Mesodermal cell (in vitro differentiated cells): ENCODE measurements around the gene TMEM26.

ENCODE experiments used
- H3K27ac ChIP-seq: 2 replicates; pipeline ENCODE4 v1.7.0; 2013; ENCODE audit warnings: mild to moderate bottlenecking, low read depth, low read length, moderate library complexity; ENCODE audit not compliant: severe bottlenecking
- H3K36me3 ChIP-seq: 2 replicates; pipeline ENCODE4 v1.7.1; 2013; ENCODE audit warnings: mild to moderate bottlenecking, low read length, moderate library complexity; ENCODE audit not compliant: control insufficient read depth, insufficient read depth
- H3K4me1 ChIP-seq: one replicate; pipeline ENCODE4 v1.7.1; 2013; ENCODE audit warnings: mild to moderate bottlenecking, low read length; ENCODE audit not compliant: insufficient read depth, control insufficient read depth, poor library complexity, severe bottlenecking
- H3K4me3 ChIP-seq: 2 replicates; pipeline ENCODE4 v1.7.0; 2013; ENCODE audit warnings: low read length, control low read depth, mild to moderate bottlenecking; ENCODE audit not compliant: insufficient read depth, poor library complexity, severe bottlenecking; ENCODE audit errors: extremely low read depth
- H3K9me3 ChIP-seq: 2 replicates; pipeline ENCODE4 v1.7.1; 2013; ENCODE audit warnings: mild to moderate bottlenecking, low read length, moderate library complexity; ENCODE audit not compliant: control insufficient read depth
- WGBS, 2 experiments: methylation state at CpG; one replicate each; pipeline ENCODE4 v1.1.5; 2013; ENCODE audit warnings: missing lambda C conversion rate in 2 of 2; ENCODE audit not compliant: insufficient coverage in 2 of 2; 5-methylcytosine and 5-hydroxymethylcytosine counted together

TMEM26 gene

GRCh38 chr10:61458031-61458430, 4.8 kb upstream of the TMEM26 start:
- Histone ChIP-seq H3K4me1 (peaks cover 2% of the 10 kb centered on the region), H3K27ac (no peak overlapping the region), H3K36me3 (no peaks in the 10 kb centered on the region), H3K9me3 (no peaks in the 10 kb centered on the region), H3K4me3 (no peak overlapping the region)
- 85 to 87% methylated on average over 2 of the region's 3 CpGs for WGBS, 2 experiments

DNA sequence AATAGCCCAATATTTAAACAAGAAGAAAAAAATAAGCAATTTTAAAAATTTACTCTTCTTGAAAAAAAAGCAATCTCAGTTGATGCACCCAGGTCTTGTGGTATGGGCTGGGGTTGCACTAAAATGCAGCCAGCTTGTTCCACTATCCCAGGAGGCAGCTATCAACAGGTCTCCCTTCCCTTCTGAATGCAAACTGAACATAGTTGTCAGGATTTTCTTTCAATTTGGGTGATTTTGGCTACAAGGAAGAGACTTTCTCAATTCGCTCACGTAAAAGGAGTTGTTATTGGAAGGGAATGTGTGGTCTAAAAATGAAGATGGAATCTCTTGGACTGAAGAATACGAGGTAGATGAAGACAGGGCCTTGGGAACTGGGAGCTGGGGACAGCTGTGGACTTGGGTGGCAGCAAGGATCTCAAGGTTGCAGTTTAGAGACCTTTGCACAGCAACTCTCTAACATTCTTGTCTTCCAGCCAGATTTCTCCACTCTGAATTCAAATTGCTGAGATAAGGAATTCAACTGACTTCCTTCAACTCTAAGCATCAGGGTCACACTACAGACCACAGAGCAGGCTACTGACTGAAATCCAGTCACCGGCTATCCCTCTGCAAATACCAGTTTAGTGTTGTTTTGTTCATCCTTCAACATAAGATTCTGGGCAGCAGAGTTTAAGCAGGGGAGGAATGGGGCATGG, 3.1 kb upstream of the TMEM26 start:
- 86 to 92% methylated on average over 1 to 3 of the region's 4 CpGs for WGBS, 2 experiments
- Histone ChIP-seq H3K27ac (no peak overlapping the region), H3K4me1 (peaks cover 2% of the 10 kb centered on the region), H3K9me3 (no peaks in the 10 kb centered on the region), H3K4me3 (no peak overlapping the region), H3K36me3 (no peaks in the 10 kb centered on the region)

GRCh38 chr10:61455656-61456055, 2.5 kb upstream of the TMEM26 start:
- Histone ChIP-seq H3K36me3 (no peaks in the 10 kb centered on the region), H3K27ac (no peak overlapping the region), H3K4me3 (no peak overlapping the region), H3K4me1 (peaks cover 2% of the 10 kb centered on the region), H3K9me3 (no peaks in the 10 kb centered on the region)
- 96 to 97% methylated on average over 7 of the region's 8 CpGs for WGBS, 2 experiments

GRCh38 chr10:61454541-61454940, 1.4 kb upstream of the TMEM26 start:
- no peaks in the 10 kb centered on the region for H3K36me3 ChIP-seq
- no peak overlapping the region for H3K4me3 ChIP-seq
- no peaks in the 10 kb centered on the region for H3K4me1 ChIP-seq
- WGBS, 2 experiments, result 91 to 100% methylated on average over 2 to 4 of the region's 4 CpGs
- no peaks in the 10 kb centered on the region for H3K9me3 ChIP-seq
- H3K27ac ChIP-seq, result no peak overlapping the region

DNA sequence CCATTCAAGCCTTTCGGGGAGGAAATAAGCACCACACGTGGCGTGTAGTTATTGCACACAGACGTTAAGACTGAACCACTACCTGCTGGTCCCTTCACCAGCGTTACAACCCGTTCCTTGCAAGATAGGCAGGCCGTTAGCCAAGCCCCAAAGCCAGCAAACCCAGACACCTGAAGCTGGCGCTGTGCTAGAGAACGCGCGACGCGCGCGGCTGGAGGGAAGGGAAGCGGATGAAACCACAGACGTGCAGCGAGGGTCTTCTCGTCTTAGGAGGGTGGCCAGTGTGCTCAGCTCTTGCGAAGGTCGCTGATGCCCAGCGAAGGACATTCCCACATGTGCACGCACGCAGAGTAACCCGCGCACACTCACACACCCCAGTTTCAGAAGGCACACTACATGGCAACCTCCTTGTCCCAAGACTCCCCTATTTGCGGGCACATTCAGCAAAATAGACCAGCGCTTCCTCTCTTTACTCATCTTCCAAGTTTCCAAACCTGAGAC, 980 bp downstream of the TMEM26 start:
- Histone ChIP-seq H3K9me3 (no peaks in the 10 kb centered on the region), H3K36me3 (no peaks in the 10 kb centered on the region), H3K4me1 (no peaks in the 10 kb centered on the region), H3K4me3 (peak overlapping the region; percentile 51), H3K27ac (no peak overlapping the region)
- WGBS, 2 experiments, result 9 to 15% methylated on average over 13 to 20 of the region's 28 CpGs

DNA sequence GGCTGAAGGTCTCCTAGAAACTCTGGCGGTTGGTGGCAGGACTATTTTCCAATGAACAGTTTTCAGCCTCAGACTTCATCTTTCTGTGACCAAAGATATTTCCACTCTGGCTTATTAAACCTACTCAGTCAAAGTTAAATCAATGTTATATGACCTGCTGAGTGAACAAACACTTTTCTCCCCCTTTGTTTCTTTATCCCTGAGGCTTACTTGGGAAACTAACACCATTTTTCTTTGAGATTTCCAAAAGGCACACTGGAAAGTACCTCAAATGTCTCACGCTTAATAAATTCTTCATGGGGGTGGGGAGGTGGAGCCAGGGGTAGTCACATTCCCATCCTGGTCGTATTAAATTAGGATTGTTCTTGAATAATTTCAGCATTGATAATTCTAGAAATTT, 1.8 kb downstream of the TMEM26 start:
- Histone ChIP-seq H3K36me3 (no peaks in the 10 kb centered on the region), H3K27ac (no peak overlapping the region), H3K4me3 (no peak overlapping the region), H3K9me3 (no peaks in the 10 kb centered on the region), H3K4me1 (no peaks in the 10 kb centered on the region)
- 89 to 100% methylated on average over 1 of the region's 3 CpGs for WGBS, 2 experiments

GRCh38 chr10:61448841-61449600, 4.2 kb downstream of the TMEM26 start:
- H3K36me3 ChIP-seq, result no peaks in the 10 kb centered on the region
- 100% methylated on average over 1 of the region's 5 CpGs; no CpG with 5 or more reads in 1 of the 2 experiments for WGBS, 2 experiments

DNA sequence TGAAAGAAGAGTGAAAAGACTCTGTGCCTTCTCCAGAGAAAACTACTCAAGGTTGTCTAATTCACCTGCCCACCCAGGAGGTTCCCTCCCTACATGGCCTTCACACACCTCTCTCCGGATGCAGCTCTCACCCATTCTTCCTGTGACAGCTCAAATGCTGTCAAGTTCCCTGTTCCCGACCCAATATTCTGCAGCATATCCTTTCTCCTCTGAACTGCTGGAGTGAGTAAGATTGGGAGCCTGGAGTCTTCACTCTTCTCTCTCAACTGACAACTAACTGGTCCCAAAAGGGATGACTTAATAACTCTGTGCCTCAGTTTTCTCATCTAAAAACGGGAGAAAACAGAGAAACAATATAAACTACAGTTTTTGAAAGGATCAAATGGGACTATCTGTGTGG, 5.1 kb downstream of the TMEM26 start:
- WGBS, 2 experiments, result 80% methylated on average over 1 of the region's 3 CpGs
- Histone ChIP-seq H3K9me3 (no peaks in the 10 kb centered on the region), H3K36me3 (no peaks in the 10 kb centered on the region), H3K4me1 (no peaks in the 10 kb centered on the region), H3K4me3 (no peak overlapping the region), H3K27ac (no peak overlapping the region)

More at GRCh38 chr10:61448841-61449600, 4.2 kb downstream of the TMEM26 start:
- Histone ChIP-seq H3K27ac (no peak overlapping the region), H3K4me3 (no peak overlapping the region), H3K4me1 (no peaks in the 10 kb centered on the region), H3K9me3 (no peaks in the 10 kb centered on the region)

DNA sequence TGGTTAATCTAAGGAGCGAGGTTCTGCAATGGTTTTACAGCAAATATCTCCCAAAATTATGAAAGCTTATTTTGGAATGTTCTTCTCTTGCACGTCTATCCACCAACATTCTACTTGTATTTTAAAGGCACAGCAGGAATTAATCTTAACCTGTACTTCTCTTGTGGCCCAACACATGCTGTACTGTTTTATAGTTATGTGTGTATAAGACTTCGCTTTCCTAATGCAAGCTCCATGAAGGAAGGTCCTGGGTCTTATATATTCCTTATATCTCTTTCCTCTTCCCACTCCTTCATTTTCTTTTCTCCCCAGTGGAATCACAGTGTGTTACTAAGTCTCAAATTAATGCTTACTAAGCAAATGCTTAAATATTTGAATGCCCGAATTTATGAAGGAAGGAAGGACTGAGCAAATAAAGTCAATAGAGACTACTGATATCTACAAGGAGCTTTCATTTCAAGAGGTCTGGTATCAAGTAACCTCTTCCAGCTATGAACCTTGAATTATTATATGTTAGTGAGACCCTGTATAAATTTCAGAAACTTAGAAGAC, 14.0 kb downstream of the TMEM26 start:
- H3K4me1 ChIP-seq, result peaks cover 7% of the 10 kb centered on the region
- H3K4me3 ChIP-seq, result no peak overlapping the region
- peak overlapping the region; percentile 7 for H3K27ac ChIP-seq
- H3K9me3 ChIP-seq, result no peaks in the 10 kb centered on the region
- H3K36me3 ChIP-seq, result no peaks in the 10 kb centered on the region
- no CpG with 5 or more reads among the region's 4 CpGs for WGBS, 2 experiments

DNA sequence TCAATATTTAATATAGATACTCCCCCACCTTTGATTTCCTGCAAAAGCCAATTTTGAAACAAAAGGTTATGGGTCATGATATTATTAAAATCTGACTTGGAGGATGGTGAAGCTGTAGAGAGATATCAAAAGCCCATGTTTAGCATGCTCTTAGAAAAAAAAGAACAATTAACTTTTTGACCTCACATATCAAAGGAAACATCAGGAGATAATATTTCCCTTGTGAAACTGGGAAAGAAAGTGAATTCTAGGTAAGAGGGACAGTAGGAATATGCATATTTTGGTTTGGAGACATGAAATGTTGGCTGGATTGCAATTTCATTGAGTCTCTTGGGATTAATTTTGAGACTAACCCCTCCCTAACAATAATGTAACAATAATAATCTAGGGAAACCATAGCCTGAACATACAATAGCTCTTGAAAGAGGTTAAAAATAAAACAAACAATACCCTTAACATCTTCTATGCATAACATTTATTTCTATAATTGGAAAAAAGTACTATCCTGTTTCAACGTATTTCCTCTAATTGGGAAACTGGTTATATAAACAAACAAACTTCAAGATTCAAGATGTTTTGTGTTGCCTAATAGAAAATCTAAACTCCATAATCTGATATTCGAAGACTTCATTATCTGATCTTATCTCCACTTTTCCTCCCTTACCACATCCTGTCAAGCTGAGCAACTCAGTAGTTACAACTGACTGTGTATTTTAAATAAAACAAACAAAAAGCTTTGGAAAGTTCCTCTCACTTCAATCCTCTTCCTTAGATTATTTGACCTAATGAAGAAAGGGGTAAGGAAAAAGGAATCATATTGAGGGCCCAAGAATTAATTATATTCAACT, 14.8 kb downstream of the TMEM26 start:
- WGBS, 2 experiments, result no CpG with 5 or more reads among the region's 2 CpGs
- Histone ChIP-seq H3K36me3 (no peaks in the 10 kb centered on the region), H3K4me3 (no peak overlapping the region), H3K4me1 (peaks cover 7% of the 10 kb centered on the region), H3K27ac (peak overlapping the region; percentile 7), H3K9me3 (no peaks in the 10 kb centered on the region)
